GM18526 (cell line): Measurements from ENCODE around the gene OR6S1.
A peak's percentile ranks its signal among the peaks of the same experiment; 100 is the strongest.

Source experiments
- POLR2A ChIP-seq: IDR thresholded peaks from 3 replicates; pipeline ENCODE4 v1.6.1; 2011; ENCODE audit not compliant: insufficient read length; ENCODE audit errors: extremely low read depth

The OR6S1 gene

DNA sequence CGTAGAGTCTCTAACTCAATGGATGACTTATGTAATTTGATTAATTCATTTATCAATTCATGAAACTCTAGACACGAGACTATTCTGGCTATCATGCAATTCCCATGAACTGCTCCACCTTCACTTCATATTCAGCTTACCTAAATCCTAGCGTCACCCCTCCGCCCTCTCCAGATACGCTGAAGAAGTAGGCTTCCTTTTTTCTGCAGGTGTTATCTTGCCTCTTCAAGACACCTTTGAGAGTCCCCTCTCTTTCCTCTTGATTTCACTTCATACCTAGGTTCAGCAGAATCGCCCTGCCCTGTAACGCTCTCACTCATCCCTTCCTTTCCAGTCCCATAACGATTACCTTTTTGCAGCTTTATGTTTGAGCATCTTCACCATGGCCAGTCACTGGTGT lies 38.9 kb upstream of the OR6S1 start:
- TF ChIP-seq POLR2A = no peak

DNA sequence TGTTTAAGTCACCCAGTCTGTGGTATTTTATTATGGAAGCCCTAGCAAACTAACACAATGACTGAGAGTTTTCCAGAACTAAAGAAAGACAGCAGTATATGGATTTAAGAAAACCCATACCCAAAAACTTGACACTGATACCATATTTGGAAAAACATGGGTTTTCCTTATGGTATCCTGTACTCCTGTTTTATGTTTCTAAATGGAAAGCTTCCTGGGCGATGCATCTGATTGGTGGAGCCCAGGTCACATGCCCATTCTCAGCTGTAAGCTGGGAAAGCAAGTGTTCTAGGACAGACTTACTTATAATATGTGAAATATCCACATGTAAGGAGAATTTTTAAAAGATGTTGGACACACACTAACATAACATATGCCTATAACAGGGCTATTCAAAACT lies 38.4 kb upstream of the OR6S1 start:
- TF ChIP-seq POLR2A = no peak

DNA sequence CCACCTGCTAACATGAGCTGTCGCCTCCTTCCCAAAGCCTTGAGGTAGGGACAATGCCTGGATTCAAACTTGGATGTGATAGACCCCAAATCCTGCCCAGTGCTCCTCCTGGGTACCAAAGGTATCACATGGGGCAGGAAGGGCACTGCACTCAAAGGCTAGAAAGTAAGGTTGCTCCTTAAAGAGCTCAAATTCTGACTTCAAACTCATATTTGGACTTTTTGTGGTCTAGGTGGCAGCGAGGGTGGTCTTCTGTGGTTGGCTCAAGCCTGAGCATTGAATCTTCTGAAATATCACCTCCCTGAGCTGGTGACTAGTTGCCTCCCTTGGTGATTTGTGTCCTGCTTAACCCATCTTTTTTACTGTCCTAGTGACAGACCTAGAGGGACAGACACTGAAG lies 34.6 kb upstream of the OR6S1 start:
- TF ChIP-seq POLR2A = no peak

GRCh38 chr14:20675669-20676068 lies 34.2 kb upstream of the OR6S1 start:
- TF ChIP-seq POLR2A = no peak

- no peak for TF ChIP-seq POLR2A
Observed at GRCh38 chr14:20671597-20672283, 30.2 kb upstream of the OR6S1 start.

GRCh38 chr14:20668969-20669368 lies 27.5 kb upstream of the OR6S1 start:
- TF ChIP-seq POLR2A = no peak

DNA sequence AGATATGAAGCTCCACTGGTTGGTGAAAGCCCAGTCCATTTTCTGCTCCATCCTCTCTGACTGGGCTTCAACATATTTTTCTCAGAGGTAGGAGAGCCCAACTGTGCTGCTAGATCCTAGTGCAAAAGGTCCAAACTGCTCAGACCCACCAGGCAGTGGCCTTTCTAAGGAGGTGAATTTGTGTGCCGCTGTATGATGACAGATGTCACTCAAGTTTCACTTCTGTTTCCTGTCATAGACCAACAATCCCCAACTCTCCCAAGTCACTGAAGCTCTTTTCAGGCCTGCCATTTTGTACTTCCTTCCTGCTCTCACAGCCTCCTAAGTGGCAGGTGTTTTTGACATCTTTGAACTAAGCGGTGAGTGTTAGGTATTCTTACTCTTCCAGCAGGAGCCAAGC lies 26.5 kb upstream of the OR6S1 start:
- peak; percentile 40 for TF ChIP-seq POLR2A

DNA sequence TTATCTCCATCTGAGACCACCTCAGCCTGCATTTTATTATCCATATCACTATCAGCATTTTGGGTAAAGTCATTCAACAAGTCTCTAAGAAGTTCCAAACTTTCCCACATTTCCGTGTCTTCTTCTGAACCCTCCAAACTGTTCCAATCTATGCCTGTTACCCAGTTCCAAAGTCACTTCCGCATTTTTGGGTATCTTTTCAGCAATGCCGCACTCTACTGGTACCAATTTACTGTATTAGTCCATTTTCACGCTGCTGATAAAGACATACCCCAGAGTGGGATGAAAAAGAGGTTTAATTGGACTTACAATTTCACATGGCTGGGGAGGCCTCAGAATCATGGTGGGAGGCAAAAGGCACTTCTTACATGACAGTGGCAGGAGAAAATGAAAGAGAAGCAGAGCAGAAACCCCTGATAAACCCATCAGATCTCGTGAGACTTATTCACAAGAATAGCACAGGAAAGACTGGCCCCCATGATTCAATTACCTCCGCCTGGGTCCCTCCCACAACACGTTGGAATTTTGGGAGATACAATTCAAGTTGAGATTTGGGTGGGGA lies 25.0 kb upstream of the OR6S1 start:
- peak; percentile 34 for TF ChIP-seq POLR2A

- peak; percentile 39 for TF ChIP-seq POLR2A
Observed at GRCh38 chr14:20662968-20663732, 21.7 kb upstream of the OR6S1 start.

DNA sequence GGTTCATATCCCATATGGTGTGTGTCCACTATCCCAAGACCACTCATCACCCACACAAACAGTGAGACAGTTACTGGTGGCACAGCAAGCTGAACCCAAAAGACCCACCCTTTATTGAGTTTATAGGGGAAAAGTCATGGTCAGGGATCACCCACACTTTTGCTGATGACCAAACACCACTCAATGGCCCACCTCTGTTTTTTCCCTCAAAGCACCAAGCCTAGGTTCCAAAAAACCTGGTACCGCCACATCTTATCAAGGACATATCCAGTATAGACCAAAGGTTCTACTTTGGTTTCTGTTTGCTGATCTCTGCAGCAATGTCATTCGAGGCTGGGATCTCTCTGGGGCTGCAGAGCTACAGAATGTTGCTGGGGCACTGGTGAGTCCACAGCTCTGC lies 19.7 kb upstream of the OR6S1 start:
- no peak for TF ChIP-seq POLR2A

GRCh38 chr14:20659813-20660395 lies 18.4 kb upstream of the OR6S1 start:
- TF ChIP-seq POLR2A = no peak

DNA sequence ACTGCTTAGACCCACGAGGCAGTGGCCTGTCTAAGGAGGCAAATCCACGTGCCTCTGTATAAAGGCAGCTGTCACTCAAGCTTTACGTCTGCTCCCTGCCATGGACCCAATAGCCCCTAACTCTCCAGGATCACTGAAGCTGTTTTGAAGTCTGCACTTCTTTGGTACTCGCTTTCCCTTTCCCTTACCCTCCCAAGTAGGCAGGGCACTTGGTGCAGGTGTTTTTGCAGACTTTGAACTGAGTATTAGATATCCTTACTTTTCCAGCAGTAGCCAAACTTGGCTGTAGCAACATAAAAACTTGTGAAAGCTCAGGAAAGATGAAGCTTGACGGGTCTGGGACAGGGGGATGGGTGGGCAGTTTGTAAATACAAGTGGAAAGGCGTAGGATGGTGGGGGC lies 17.8 kb upstream of the OR6S1 start:
- no peak for TF ChIP-seq POLR2A

DNA sequence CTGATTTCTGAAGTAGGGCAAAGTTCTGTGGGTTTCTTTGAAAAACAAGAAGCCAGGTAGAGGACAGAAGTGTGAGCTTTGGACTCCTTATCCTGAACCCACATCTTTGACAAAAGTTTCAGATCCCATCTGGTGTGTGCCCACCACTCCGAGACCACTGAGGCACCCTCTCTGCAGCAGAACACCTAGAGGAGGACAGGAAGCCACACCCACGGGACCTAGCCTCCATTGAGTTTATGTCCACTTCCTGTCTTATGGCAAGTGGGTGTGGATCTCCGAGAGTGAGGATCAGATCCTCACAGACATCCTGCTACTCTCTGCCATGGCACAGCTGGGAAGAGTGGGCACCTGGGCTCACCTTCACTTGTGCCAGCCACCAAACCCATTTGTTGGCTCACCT lies 16.8 kb upstream of the OR6S1 start:
- no peak for TF ChIP-seq POLR2A

GRCh38 chr14:20657216-20658211 lies 16.0 kb upstream of the OR6S1 start:
- no peak for TF ChIP-seq POLR2A

GRCh38 chr14:20656274-20656673 lies 14.8 kb upstream of the OR6S1 start:
- no peak for TF ChIP-seq POLR2A
